Epithelial cell of proximal tubule (primary cell): ENCODE data around the gene KCNB1. TPM values are rescaled to one million over a fixed set of nuclear protein-coding genes. Genes with fewer than 3 reads are reported as not detected.

Experiments used
- DNase-seq: peaks from one replicate; pipeline ENCODE4 v3.0.0-alpha.2; 2011; ENCODE audit warnings: low read depth
- H3K4me3 ChIP-seq: 2 replicates; pipeline ENCODE4 v1.5.1; 2011; ENCODE audit warnings: low read depth, mild to moderate bottlenecking, low read length
- total RNA-seq: library from RNA; depleted of rRNA; stranded (reverse); fragments of >200 nt; gene quantifications from 2 replicates; pipeline ENCODE4 v1.2.3, GENCODE V29; 2015
- TF ChIP-seq, protein P1 (sequence below): conservative IDR thresholded peaks from 2 replicates; pipeline ENCODE4 v1.5.1; 2012; ENCODE audit warnings: low read depth, mild to moderate bottlenecking, low read length

KCNB1 gene
- total RNA-seq, 1 donor from 2014 or later = not detected

GRCh38 chr20:49384437-49385434 lies 97.7 kb downstream of the KCNB1 start:
- TF ChIP-seq, protein P1, sequence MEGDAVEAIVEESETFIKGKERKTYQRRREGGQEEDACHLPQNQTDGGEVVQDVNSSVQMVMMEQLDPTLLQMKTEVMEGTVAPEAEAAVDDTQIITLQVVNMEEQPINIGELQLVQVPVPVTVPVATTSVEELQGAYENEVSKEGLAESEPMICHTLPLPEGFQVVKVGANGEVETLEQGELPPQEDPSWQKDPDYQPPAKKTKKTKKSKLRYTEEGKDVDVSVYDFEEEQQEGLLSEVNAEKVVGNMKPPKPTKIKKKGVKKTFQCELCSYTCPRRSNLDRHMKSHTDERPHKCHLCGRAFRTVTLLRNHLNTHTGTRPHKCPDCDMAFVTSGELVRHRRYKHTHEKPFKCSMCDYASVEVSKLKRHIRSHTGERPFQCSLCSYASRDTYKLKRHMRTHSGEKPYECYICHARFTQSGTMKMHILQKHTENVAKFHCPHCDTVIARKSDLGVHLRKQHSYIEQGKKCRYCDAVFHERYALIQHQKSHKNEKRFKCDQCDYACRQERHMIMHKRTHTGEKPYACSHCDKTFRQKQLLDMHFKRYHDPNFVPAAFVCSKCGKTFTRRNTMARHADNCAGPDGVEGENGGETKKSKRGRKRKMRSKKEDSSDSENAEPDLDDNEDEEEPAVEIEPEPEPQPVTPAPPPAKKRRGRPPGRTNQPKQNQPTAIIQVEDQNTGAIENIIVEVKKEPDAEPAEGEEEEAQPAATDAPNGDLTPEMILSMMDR = peak; percentile 77

GRCh38 chr20:49381558-49382493 lies 100.6 kb downstream of the KCNB1 start:
- DNase-seq = no peak
- TF ChIP-seq, protein P1 = no peak
- H3K4me3 ChIP-seq = no peak overlapping the region

More at GRCh38 chr20:49384437-49385434, 97.7 kb downstream of the KCNB1 start:
- no peak overlapping the region for H3K4me3 ChIP-seq
- no peak for DNase-seq

DNA sequence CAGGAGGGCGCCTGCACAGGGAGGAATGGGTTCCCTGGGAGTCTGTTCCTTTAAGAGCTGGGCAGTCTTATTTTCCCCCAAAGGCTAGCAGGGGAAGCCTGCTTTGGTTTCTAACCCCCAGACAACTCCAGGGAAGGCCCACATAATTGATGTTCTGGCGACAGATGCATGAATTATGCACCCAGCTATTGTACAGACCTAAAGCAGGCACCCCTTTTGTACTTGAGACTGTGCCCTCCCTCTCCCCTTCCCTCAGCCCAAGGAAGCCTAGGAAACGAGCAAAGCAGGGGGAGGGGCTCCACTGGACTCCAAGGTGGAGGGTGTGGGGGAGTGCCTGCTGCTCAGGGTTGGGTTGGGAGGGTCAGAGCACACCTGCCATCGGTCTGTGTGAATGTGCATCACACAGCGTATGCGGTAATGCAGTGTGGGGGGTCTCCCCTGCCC lies 102.1 kb downstream of the KCNB1 start:
- TF ChIP-seq, protein P1 = no peak
- H3K4me3 ChIP-seq = no peak overlapping the region
- DNase-seq = no peak

- DNase-seq = no peak
- TF ChIP-seq, protein P1 = no peak
- no peak overlapping the region for H3K4me3 ChIP-seq
These were observed 103.1 kb downstream of the KCNB1 start for GRCh38 chr20:49379338-49379737.

- no peak overlapping the region for H3K4me3 ChIP-seq
- TF ChIP-seq, protein P1 = no peak
- no peak for DNase-seq
These were observed 105.1 kb downstream of the KCNB1 start for GRCh38 chr20:49377326-49377725.

GRCh38 chr20:49375170-49375569 lies 107.3 kb downstream of the KCNB1 start:
- no peak overlapping the region for H3K4me3 ChIP-seq
- TF ChIP-seq, protein P1 = no peak
- DNase-seq = no peak
